Left forelimb (tissue), 1 donor: ENCODE measurements around the gene TBX15.
A peak's percentile ranks its signal among the peaks of the same experiment; 100 is the strongest.
"Not testable (repeated sequence)": the region's sequence is repeated elsewhere in the genome, so short reads cannot be mapped to it uniquely, and the experiment has no call there.

Experiments used
- DNase-seq: peaks from one replicate; pipeline ENCODE4 v3.0.0-alpha.2; 2018; ENCODE audit warnings: low spot score

The TBX15 gene

GRCh38 chr1:118926261-118926660 is 61.9 kb downstream of the TBX15 start:
- DNase-seq: no peak

- no peak for DNase-seq
Measured at GRCh38 chr1:118925651-118926050, 62.5 kb downstream of the TBX15 start.

GRCh38 chr1:118923319-118923718 is 64.8 kb downstream of the TBX15 start:
- DNase-seq: no peak

- no peak for DNase-seq
Measured at GRCh38 chr1:118921994-118922393, 66.1 kb downstream of the TBX15 start.

GRCh38 chr1:118920124-118920717 is 67.9 kb downstream of the TBX15 start:
- DNase-seq: no peak

- no peak for DNase-seq
Measured at GRCh38 chr1:118918940-118919259, 69.2 kb downstream of the TBX15 start.

GRCh38 chr1:118918230-118918939 is 69.8 kb downstream of the TBX15 start:
- DNase-seq: no peak

- not testable (repeated sequence) for DNase-seq
Measured at GRCh38 chr1:118916346-118916745, 71.8 kb downstream of the TBX15 start.

GRCh38 chr1:118914379-118915161 is 73.6 kb downstream of the TBX15 start:
- DNase-seq: no peak

- DNase-seq: no peak
Measured at GRCh38 chr1:118913818-118914217, 74.3 kb downstream of the TBX15 start.

GRCh38 chr1:118912574-118912973 is 75.6 kb downstream of the TBX15 start:
- no peak for DNase-seq

GRCh38 chr1:118911571-118911970 is 76.6 kb downstream of the TBX15 start:
- DNase-seq: no peak

- DNase-seq: no peak
Measured at GRCh38 chr1:118907466-118907865, 80.7 kb downstream of the TBX15 start.

GRCh38 chr1:118905671-118906070 is 82.5 kb downstream of the TBX15 start:
- no peak for DNase-seq

- DNase-seq: no peak
Measured at GRCh38 chr1:118905196-118905595, 82.9 kb downstream of the TBX15 start.

GRCh38 chr1:118902711-118903191 is 85.4 kb downstream of the TBX15 start:
- DNase-seq: peak; percentile 67

GRCh38 chr1:118902299-118902698 is 85.8 kb downstream of the TBX15 start:
- DNase-seq: no peak

GRCh38 chr1:118900643-118901440 is 87.3 kb downstream of the TBX15 start:
- no peak for DNase-seq

- no peak for DNase-seq
Measured at GRCh38 chr1:118899340-118899739, 88.8 kb downstream of the TBX15 start.

- DNase-seq: no peak
Measured at GRCh38 chr1:118898712-118899111, 89.4 kb downstream of the TBX15 start.

GRCh38 chr1:118896416-118896815 is 91.7 kb downstream of the TBX15 start:
- no peak for DNase-seq

- DNase-seq: no peak
Measured at GRCh38 chr1:118894836-118895235, 93.3 kb downstream of the TBX15 start.
